Effector CD4-positive, alpha-beta T cell (primary cell): ENCODE results near the gene SPAG4.

Source experiments
- DNase-seq: peaks from one replicate; pipeline ENCODE4 v3.0.0-alpha.2; 2020

SPAG4 gene

GRCh38 chr20:35625584-35626385 is 10.2 kb downstream of the SPAG4 start:
- DNase-seq: no peak

- no peak for DNase-seq
Observed at GRCh38 chr20:35626386-35627001, 10.9 kb downstream of the SPAG4 start.

- no peak for DNase-seq
Observed at GRCh38 chr20:35627121-35627520, 11.5 kb downstream of the SPAG4 start.

GRCh38 chr20:35629427-35630145 is 14.0 kb downstream of the SPAG4 start:
- no peak for DNase-seq

- DNase-seq: no peak
Observed at GRCh38 chr20:35630636-35631035, 15.0 kb downstream of the SPAG4 start.

- DNase-seq: no peak
Observed at GRCh38 chr20:35632539-35633115, 17.0 kb downstream of the SPAG4 start.

- DNase-seq: no peak
Observed at GRCh38 chr20:35635652-35636051, 20.0 kb downstream of the SPAG4 start.

- DNase-seq: no peak
Observed at GRCh38 chr20:35636095-35636494, 20.5 kb downstream of the SPAG4 start.

- no peak for DNase-seq
Observed at GRCh38 chr20:35637276-35637675, 21.6 kb downstream of the SPAG4 start.

GRCh38 chr20:35638751-35639150 is 23.1 kb downstream of the SPAG4 start:
- DNase-seq: no peak

- no peak for DNase-seq
Observed at GRCh38 chr20:35640724-35641123, 25.1 kb downstream of the SPAG4 start.

GRCh38 chr20:35641743-35642142 is 26.1 kb downstream of the SPAG4 start:
- no peak for DNase-seq

- DNase-seq: no peak
Observed at GRCh38 chr20:35643045-35643444, 27.4 kb downstream of the SPAG4 start.

GRCh38 chr20:35644806-35645205 is 29.2 kb downstream of the SPAG4 start:
- no peak for DNase-seq

GRCh38 chr20:35648836-35649235 is 33.2 kb downstream of the SPAG4 start:
- DNase-seq: no peak

- DNase-seq: no peak
Observed at GRCh38 chr20:35650632-35651031, 35.0 kb downstream of the SPAG4 start.

- no peak for DNase-seq
Observed at GRCh38 chr20:35651958-35652357, 36.3 kb downstream of the SPAG4 start.

GRCh38 chr20:35652641-35653429 is 37.2 kb downstream of the SPAG4 start:
- DNase-seq: no peak

GRCh38 chr20:35653430-35653734 is 37.8 kb downstream of the SPAG4 start:
- DNase-seq: no peak

- DNase-seq: no peak
Observed at GRCh38 chr20:35653893-35654292, 38.3 kb downstream of the SPAG4 start.

GRCh38 chr20:35654415-35654814 is 38.8 kb downstream of the SPAG4 start:
- DNase-seq: no peak

GRCh38 chr20:35657271-35657670 is 41.6 kb downstream of the SPAG4 start:
- no peak for DNase-seq
